Stimulated activated CD4-positive, alpha-beta T cell treated with anti-CD3 and anti-CD28 coated beads, Interleukin-2, amount 100 ng/mL, for 24 hours (primary cell): ENCODE results near the gene COL28A1.

Experiments used
- DNase-seq, 2 donors: peaks; one replicate each; pipeline ENCODE4 v3.0.0-alpha.2; 2020

Gene COL28A1

DNA sequence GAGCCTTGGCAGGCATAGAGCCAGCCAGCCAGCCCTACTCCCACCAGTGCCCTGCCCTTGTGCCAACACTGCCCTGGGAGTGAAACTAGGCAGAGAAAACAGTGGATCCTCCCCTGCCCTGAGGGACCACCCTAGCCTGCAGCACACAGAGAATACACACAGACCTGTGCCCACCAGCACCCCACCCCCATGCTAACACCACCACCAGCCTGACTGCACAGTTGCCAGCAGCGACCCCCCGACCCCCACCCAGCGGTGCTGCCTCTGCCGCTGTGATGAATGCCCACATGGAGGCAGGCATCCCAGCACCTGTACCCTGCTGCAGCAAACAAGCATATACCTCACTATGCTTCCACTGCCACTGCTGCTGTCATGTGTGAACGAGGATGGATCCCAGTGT, 21.6 kb upstream of the COL28A1 start:
- DNase-seq, result no peak

- DNase-seq, result no peak
Measured at GRCh38 chr7:7556852-7557251, 21.2 kb upstream of the COL28A1 start.

GRCh38 chr7:7554649-7555575, 19.2 kb upstream of the COL28A1 start:
- no peak for DNase-seq

- DNase-seq, result no peak
Measured at GRCh38 chr7:7554021-7554432, 18.4 kb upstream of the COL28A1 start.

DNA sequence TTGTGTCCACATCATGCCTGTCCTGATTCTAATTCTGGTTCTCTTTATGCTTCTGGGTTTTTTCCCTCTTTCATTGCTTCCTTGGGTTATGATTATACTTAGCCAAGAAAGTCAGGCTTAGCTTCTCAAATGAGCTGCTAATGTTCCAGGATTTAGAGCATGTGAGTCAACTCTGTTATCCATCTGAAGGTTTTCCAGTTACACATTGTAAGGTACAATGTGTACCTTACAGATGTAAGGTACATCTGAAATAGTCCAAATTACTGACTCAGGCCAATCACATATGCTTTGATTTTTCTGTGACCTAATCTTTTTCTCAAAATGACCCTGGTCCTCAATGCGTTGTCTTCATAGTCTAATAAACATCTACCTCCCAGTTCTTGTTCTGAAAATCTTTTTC, 17.7 kb upstream of the COL28A1 start:
- no peak for DNase-seq

- no peak for DNase-seq
Measured at GRCh38 chr7:7552199-7552598, 16.5 kb upstream of the COL28A1 start.

GRCh38 chr7:7550663-7551062, 15.0 kb upstream of the COL28A1 start:
- no peak for DNase-seq

DNA sequence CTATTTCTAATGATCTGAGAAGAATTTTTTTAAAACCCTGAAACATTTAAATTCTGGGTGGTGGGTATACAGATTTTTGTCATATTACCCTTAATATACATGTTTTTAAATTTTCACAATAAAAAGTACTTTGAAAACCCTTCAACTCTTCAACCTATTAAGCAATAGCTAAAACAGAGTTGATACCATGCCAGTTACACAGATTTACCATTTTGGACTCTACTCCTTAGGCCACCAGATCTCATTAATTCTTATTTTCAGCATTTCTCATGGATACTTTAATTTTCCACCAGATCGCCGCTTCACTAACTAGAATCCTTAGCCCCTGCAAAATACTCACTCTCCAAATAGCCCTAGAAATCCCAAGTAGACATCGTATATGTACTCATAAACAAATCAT, 12.7 kb upstream of the COL28A1 start:
- DNase-seq, result no peak

GRCh38 chr7:7542251-7542835, 6.7 kb upstream of the COL28A1 start:
- no peak for DNase-seq

- no peak for DNase-seq
Measured at GRCh38 chr7:7539711-7540110, 4.0 kb upstream of the COL28A1 start.

- no peak for DNase-seq
Measured at GRCh38 chr7:7539152-7539551, 3.5 kb upstream of the COL28A1 start.

DNA sequence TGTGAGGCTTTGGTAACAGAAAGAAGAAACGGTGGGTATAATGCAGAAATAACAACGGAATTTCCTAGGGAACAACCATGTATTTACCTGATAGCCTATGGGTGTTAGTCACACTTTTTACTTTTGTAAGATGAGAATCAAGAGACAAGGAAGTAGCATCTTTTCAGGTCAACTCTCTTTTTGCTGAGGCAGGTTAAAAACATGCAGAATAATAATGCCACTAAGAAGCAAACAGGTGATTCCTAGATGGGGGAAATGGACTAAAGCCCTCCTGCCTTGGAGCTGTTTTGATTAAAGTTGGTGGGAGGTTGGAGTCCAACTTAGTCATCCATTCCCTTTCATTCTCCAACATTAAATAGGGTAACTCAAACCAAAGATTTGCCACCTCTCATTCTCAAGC, 2.0 kb upstream of the COL28A1 start:
- no peak for DNase-seq

DNA sequence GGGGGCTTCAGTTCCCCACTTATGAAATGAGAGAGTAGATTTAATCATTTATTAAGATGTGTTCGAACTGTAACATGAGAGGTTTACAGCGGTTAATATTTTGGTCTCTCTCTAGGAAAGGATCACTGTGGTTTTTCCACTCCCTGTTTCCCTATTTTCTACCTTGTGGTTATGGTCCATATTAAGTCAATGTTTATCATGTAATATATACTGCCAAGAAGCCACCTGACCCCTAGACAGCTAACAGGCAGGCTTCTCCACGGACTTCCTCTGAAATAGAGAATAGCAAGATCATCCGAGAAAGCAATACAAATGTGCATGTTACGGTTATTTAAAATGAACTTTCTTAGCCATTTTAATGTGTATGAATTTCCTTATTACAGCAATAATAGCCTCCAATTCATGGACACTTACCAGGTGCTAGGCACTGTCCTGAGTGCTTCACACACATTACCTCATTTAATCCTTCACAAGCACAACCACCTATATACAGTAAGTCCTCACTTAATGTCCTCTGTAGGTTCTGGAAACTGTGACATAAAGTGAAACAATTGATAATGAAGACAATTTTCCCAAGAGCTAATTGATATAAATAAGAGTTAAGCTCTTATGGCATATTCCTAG, 835 bp upstream of the COL28A1 start:
- DNase-seq, result no peak

DNA sequence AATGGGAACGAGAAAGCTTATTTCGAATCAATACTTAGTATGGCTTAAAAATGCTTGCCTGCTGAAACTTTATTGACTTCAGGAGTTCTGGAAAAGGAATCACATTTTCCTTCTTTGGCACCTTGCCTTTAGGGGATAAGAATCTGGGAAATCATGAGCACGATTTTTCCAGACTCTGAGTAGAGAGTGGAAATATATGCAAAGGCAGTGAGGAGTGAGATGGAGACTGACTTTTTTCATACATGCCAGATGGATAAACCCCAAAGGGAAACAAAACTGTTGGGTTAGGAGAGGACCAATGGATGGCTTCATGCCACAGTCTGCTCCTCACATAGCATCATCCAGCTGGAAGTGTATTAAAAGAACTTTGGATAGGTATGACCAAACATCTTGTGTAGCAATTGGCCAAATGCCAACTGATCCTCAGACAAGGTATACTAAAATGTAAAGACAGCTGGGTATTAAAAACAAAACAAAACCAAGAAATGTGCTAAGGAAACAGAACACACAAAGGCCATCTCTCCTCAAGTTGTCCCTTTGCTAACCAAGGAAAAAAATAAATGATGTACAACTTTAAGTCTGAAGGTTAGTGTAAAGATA, 1.7 kb downstream of the COL28A1 start:
- no peak for DNase-seq

- DNase-seq, result no peak
Measured at GRCh38 chr7:7529328-7529727, 6.3 kb downstream of the COL28A1 start.

GRCh38 chr7:7527047-7527446, 8.6 kb downstream of the COL28A1 start:
- no peak for DNase-seq

DNA sequence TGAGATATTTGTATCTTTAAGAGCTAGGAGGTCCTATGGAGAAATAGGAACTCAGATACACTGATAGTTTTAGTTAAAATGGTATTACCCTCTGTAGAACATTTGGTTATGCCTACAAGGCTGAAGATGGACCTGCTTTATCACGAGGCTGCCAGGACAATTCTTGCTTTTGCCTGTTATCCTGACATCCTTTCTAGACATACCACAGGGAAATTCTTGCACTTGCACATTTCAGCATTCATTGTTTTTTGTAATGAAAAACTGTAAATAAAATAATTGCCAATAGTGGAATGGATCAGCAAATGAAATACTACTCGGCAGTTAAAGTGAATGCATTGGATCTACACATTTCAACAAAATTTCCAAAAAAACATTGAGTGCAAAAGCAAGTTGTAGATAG, 9.7 kb downstream of the COL28A1 start:
- no peak for DNase-seq

GRCh38 chr7:7524121-7524520, 11.6 kb downstream of the COL28A1 start:
- no peak for DNase-seq

DNA sequence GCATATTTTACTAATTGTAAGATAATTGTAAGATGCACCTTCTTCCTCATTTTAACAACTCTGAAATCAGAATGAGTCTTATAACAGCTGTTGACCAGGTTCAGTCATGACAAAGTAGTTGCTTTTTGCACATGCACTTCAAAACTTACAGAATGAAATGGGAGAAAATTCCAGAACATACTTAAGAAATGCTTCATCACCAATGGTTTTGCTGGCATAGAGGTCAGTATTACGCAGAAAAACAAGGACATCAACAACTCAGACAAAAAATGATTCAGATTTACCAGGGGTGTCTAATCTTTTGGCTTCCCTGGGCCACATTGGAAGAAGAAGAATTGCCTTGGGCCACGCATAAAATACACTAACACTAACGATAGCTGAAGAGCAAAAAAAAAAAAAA, 13.3 kb downstream of the COL28A1 start:
- DNase-seq, result no peak

GRCh38 chr7:7521259-7521658, 14.4 kb downstream of the COL28A1 start:
- DNase-seq, result no peak

GRCh38 chr7:7519528-7519927, 16.1 kb downstream of the COL28A1 start:
- DNase-seq, result no peak

GRCh38 chr7:7519056-7519455, 16.6 kb downstream of the COL28A1 start:
- no peak for DNase-seq

DNA sequence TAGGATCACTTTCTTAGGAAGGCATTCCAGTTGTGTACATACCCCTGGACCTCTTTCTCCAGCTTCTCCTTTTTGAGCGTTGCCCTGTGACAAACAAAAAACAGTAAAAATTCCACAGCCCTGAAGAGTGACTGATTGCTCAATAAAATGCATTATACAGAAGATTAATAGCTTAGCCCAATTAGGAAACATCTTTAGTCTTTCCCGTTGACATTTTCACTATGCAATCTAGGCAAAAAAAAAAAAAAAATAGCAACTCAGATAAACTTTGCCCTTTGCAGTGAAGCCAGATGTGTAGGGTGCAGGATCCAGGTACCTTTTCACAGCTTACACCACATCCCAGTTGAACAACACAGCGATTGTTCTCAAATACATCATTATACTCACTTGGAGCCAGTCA, 17.9 kb downstream of the COL28A1 start:
- DNase-seq, result no peak

DNA sequence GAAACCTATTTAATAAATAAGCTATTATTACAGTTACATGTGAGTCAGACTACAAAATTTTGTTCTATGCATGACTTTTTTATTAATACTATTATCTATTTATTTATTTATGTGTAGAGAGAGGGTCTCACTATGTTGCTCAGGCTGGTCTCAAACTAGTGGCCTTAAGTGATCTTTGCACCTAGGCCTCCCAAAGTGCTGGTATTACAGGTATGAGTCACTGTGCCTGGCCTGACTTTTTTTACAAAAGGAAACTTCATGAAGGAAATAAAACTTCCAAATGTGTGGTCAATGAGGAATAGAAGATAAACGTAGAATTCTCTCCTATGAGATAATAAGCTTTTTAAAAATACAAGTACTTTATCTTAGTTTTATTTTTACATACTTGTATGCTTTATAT, 19.0 kb downstream of the COL28A1 start:
- DNase-seq, result no peak
